ENCODE measurements around the gene SELENBP1. TPM values are rescaled to one million over a fixed set of nuclear protein-coding genes. Genes with fewer than 3 reads are reported as not detected.

Gene SELENBP1
- total and polyA plus RNA-seq, 2 experiments from 2014 or later: 43.6 to 73.5 TPM

GRCh38 chr1:151408891-151409290 lies 36.4 kb upstream of the SELENBP1 start:
- H3K9me3 ChIP-seq (ENCODE audit: low read depth): no peaks in the 10 kb centered on the region
- H3K36me3 ChIP-seq: peaks cover 94% of the 10 kb centered on the region
- H3K4me3 ChIP-seq: no peak overlapping the region
- H3K27ac ChIP-seq: no peak overlapping the region
- no peak for DNase-seq (ENCODE audit: low read depth in 1 of 2, low spot score in 1 of 2)
- TF ChIP-seq, protein P1, sequence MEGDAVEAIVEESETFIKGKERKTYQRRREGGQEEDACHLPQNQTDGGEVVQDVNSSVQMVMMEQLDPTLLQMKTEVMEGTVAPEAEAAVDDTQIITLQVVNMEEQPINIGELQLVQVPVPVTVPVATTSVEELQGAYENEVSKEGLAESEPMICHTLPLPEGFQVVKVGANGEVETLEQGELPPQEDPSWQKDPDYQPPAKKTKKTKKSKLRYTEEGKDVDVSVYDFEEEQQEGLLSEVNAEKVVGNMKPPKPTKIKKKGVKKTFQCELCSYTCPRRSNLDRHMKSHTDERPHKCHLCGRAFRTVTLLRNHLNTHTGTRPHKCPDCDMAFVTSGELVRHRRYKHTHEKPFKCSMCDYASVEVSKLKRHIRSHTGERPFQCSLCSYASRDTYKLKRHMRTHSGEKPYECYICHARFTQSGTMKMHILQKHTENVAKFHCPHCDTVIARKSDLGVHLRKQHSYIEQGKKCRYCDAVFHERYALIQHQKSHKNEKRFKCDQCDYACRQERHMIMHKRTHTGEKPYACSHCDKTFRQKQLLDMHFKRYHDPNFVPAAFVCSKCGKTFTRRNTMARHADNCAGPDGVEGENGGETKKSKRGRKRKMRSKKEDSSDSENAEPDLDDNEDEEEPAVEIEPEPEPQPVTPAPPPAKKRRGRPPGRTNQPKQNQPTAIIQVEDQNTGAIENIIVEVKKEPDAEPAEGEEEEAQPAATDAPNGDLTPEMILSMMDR (IDR thresholded peaks at IDR 0.05; ENCODE audit: low read depth, low read length): no peak
- H3K4me1 ChIP-seq (ENCODE audit: low read depth): no peaks in the 10 kb centered on the region
- no peaks in the 10 kb centered on the region for H3K27me3 ChIP-seq

GRCh38 chr1:151407304-151407703 lies 34.8 kb upstream of the SELENBP1 start:
- no peaks in the 10 kb centered on the region for H3K9me3 ChIP-seq (ENCODE audit: low read depth)
- H3K27ac ChIP-seq: no peak overlapping the region
- TF ChIP-seq, protein P1 (IDR thresholded peaks at IDR 0.05; ENCODE audit: low read depth, low read length): no peak
- no peak overlapping the region for H3K4me3 ChIP-seq
- H3K27me3 ChIP-seq: no peaks in the 10 kb centered on the region
- no peak for DNase-seq (ENCODE audit: low read depth in 1 of 2, low spot score in 1 of 2)
- H3K36me3 ChIP-seq: peaks cover 92% of the 10 kb centered on the region
- H3K4me1 ChIP-seq (ENCODE audit: low read depth): no peaks in the 10 kb centered on the region

DNA sequence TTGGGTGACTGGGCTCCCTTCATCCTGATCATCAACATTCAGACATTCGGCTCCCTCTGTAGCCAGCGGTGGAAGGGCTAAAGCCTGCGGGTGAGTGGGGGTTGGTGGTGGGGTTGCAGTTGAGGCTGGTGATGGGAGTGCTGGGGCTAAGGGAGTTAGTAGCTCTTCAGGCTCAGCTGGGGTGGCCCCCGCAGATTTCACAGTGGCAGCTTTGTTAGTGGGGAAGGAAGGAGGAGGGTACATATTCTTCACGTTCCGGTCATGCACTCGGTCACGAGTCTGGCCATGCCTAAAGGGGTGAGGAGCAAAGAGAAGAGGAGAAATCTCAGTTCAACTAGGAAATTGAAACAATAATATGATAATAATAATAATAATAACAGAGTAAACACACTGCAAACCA lies 33.7 kb upstream of the SELENBP1 start:
- Histone ChIP-seq H3K4me3 (no peak overlapping the region), H3K27me3 (no peaks in the 10 kb centered on the region), H3K4me1 (ENCODE audit: low read depth) (no peaks in the 10 kb centered on the region), H3K27ac (no peak overlapping the region), H3K36me3 (peaks cover 92% of the 10 kb centered on the region), H3K9me3 (ENCODE audit: low read depth) (no peaks in the 10 kb centered on the region)
- TF ChIP-seq, protein P1 (IDR thresholded peaks at IDR 0.05; ENCODE audit: low read depth, low read length): no peak
- no peak for DNase-seq (ENCODE audit: low read depth in 1 of 2, low spot score in 1 of 2)

DNA sequence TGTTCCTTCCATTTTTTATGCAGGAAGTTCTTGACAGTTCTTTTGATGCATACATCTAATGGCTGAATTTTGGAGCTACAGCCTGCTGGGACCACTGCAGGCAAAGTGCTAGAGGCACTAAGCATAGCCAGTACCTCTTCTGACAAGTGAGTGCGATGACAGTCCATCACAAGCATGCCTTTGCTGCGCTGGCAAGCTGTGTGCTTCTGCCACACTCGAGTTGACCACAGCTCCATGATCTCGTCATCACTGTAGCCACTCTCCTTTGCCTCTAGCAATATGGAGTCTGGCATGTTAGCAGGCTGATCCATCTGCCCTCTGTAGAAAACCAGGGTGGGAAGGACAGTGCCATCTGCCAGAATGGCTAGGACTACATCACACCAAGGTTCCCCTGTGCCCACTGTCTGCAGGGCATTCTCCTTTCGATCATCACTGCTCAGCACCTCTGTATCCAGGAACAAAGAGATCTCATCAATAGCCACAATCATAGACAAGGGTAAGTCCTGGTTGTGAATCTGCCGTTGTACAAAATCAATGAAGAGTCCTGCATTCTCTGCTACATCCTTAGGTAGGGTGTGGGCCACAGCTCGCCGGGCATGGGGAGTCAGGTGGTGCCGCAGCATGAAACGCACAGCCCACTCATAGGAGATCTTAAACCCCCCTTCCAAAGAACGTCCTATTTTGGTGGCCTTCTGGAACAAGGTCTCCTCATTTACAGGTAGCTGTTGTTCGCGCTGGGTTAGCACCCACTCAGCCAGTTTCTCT lies 32.9 kb upstream of the SELENBP1 start:
- H3K36me3 ChIP-seq: peaks cover 88% of the 10 kb centered on the region
- peaks cover 5% of the 10 kb centered on the region for H3K4me1 ChIP-seq (ENCODE audit: low read depth)
- H3K27ac ChIP-seq: peak overlapping the region; percentile 30
- TF ChIP-seq, protein P1 (IDR thresholded peaks at IDR 0.05; ENCODE audit: low read depth, low read length): no peak
- H3K9me3 ChIP-seq (ENCODE audit: low read depth): no peaks in the 10 kb centered on the region
- no peak overlapping the region for H3K4me3 ChIP-seq
- no peak for DNase-seq (ENCODE audit: low read depth in 1 of 2, low spot score in 1 of 2)
- H3K27me3 ChIP-seq: no peaks in the 10 kb centered on the region

- Histone ChIP-seq H3K9me3 (ENCODE audit: low read depth) (no peaks in the 10 kb centered on the region), H3K4me3 (no peak overlapping the region), H3K27ac (peak overlapping the region; percentile 0), H3K27me3 (no peaks in the 10 kb centered on the region), H3K36me3 (peaks cover 71% of the 10 kb centered on the region), H3K4me1 (ENCODE audit: low read depth) (peaks cover 9% of the 10 kb centered on the region)
- DNase-seq (ENCODE audit: low read depth in 1 of 2, low spot score in 1 of 2): no peak
- TF ChIP-seq, protein P1 (IDR thresholded peaks at IDR 0.05; ENCODE audit: low read depth, low read length): no peak
Measured at GRCh38 chr1:151403612-151404011, 31.1 kb upstream of the SELENBP1 start.

All from cardiac muscle cell (in vitro differentiated cells and primary cell).